ENCODE results near the gene GCGR. TPM values are rescaled to one million over a fixed set of nuclear protein-coding genes. Genes with fewer than 3 reads are reported as not detected.

Gene GCGR
- total and polyA plus RNA-seq, 2 of the 13 experiments (the other 11 are each of a cell fraction or from before 2014, with no cell fraction given) = 0.04 to 0.13 TPM

DNA sequence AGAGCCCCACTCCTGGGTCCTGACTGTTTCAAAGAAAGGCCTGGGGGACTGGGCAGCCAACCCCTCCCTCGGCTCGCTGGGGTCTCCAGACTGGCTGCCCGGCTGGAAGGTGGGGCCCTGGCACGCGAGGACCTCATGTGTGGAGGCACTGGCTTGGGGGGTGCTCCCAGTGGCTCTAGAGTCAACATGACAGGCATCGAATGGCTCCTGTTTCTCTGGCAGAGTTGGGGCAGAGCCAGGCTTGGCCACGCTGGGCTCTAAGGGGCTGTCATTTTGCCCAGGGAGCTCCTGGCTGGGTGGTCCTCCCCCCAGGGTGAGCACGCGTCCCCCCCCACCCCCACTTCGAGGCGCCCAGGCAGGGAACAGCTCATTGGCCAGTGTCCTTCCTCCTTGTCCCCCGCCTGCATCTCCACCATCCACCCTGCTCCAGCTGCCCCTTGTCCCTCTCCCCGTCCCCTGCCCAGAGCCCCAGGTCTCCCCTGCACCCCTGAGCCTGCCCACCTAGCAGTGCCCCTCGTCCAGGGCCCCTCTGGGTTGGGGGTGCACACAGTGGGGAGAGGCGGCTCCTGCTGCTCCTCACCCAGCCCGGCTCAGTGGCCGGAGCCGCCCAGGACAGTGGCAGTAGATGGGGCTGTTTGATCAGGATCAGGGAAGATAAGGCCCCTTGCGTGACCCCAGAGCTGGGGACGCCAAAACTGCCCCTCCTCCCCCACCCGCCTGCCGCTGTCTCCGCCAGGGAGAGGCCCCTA lies 2.7 kb downstream of the GCGR start:
- no TSS peak for BruUV-seq (replicated peaks)
- H4K20me1 ChIP-seq (ENCODE audit: insufficient read depth, low read length) = no peaks in the 10 kb centered on the region
- H3K27me3 ChIP-seq (ENCODE audit: control insufficient read depth in 1 of 2, insufficient read depth in 2 of 2, low read length in 2 of 2) = peaks cover 19 to 81% of the 10 kb centered on the region in 2 experiments
- no peaks in the 10 kb centered on the region for H3K79me2 ChIP-seq (ENCODE audit: insufficient read depth, low read length)
- peak overlapping the region; percentile 37; the same call in 1 of the 2 replicates for H3K4me2 ChIP-seq (ENCODE audit: low read depth, low read length)
- ATAC-seq (peak; percentile 54), FAIRE-seq (no peak), DNase-seq (ENCODE audit: low spot score) (no peak)
- H3K9ac ChIP-seq (ENCODE audit: insufficient read depth, low read depth, low read length) = no peak overlapping the region
- intact Hi-C loops (cut with micrococcal nuclease; ENCODE audit: unreplicated experiment) = no loop called here
- peak overlapping the region in 1 of 3 experiments; percentile 41; a peak in 1 of 6 replicates for H3K4me3 ChIP-seq (replicated peaks in 1 of 3; ENCODE audit: insufficient read depth in 1 of 3, low read depth in 2 of 3, low read length in 3 of 3)
- POLR2A ChIA-PET = interaction anchor here (0.9 to 1.5 kb wide), 8 partner anchors 9 to 194 kb away, joined by 3 to 7 read pairs (median 4); partner anchors contain the start of genes ALYREF and ANAPC11
- 3% methylated on average over 5 of the region's 23 CpGs for WGBS (ENCODE audit: low lambda C conversion rate)
- CTCF ChIA-PET (ENCODE audit: low intra/inter-chr PET ratio, low total read pairs) = no interaction called here
- peaks cover 38% of the 10 kb centered on the region for H3K4me1 ChIP-seq (ENCODE audit: insufficient read depth, low read length)
- H3K36me3 ChIP-seq (replicated peaks in 1 of 2; ENCODE audit: control insufficient read depth in 1 of 2, insufficient read depth in 2 of 2, low read length in 2 of 2) = no peaks in the 10 kb centered on the region
- no peak overlapping the region for H3K27ac ChIP-seq (ENCODE audit: extremely low read length, insufficient read depth, low read length)
- no peak overlapping the region for H2AFZ ChIP-seq (ENCODE audit: low read length)
- in situ Hi-C loops (cut with HindIII; ENCODE audit: extremely low pct_ligation_motif_present, low pct_unique_long_range_greater_than_20kb) = no loop called here
- no peaks in the 10 kb centered on the region for H3K9me3 ChIP-seq (ENCODE audit: low read length)
- TF ChIP-seq HOXA3 (CRISPR knock-in tag; IDR thresholded peaks at IDR 0.05) = no peak
- TF ChIP-seq ZNF253 (CRISPR knock-in tag; IDR thresholded peaks at IDR 0.05; ENCODE audit: borderline replicate concordance) = no peak
- TF ChIP-seq, protein P1, sequence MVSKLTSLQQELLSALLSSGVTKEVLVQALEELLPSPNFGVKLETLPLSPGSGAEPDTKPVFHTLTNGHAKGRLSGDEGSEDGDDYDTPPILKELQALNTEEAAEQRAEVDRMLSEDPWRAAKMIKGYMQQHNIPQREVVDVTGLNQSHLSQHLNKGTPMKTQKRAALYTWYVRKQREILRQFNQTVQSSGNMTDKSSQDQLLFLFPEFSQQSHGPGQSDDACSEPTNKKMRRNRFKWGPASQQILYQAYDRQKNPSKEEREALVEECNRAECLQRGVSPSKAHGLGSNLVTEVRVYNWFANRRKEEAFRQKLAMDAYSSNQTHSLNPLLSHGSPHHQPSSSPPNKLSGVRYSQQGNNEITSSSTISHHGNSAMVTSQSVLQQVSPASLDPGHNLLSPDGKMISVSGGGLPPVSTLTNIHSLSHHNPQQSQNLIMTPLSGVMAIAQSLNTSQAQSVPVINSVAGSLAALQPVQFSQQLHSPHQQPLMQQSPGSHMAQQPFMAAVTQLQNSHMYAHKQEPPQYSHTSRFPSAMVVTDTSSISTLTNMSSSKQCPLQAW (CRISPR knock-in tag; IDR thresholded peaks at IDR 0.05) = peak; percentile 38; the same call in 1 of the 2 replicates
- TF ChIP-seq, protein P2, sequence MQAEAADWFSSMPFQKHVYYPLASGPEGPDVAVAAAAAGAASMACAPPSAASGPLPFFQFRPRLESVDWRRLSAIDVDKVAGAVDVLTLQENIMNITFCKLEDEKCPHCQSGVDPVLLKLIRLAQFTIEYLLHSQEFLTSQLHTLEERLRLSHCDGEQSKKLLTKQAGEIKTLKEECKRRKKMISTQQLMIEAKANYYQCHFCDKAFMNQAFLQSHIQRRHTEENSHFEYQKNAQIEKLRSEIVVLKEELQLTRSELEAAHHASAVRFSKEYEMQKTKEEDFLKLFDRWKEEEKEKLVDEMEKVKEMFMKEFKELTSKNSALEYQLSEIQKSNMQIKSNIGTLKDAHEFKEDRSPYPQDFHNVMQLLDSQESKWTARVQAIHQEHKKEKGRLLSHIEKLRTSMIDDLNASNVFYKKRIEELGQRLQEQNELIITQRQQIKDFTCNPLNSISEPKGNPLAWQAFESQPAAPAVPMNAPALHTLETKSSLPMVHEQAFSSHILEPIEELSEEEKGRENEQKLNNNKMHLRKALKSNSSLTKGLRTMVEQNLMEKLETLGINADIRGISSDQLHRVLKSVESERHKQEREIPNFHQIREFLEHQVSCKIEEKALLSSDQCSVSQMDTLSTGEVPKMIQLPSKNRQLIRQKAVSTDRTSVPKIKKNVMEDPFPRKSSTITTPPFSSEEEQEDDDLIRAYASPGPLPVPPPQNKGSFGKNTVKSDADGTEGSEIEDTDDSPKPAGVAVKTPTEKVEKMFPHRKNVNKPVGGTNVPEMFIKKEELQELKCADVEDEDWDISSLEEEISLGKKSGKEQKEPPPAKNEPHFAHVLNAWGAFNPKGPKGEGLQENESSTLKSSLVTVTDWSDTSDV (CRISPR knock-in tag; IDR thresholded peaks at IDR 0.05) = no peak
- peak; percentile 54 for TF ChIP-seq STAG1 (CRISPR knock-in tag; IDR thresholded peaks at IDR 0.05)
- no peak for TF ChIP-seq ZNF563 (CRISPR knock-in tag; IDR thresholded peaks at IDR 0.05)
- 0 out of 2 replicates have a peak, but pooled peaks have one; percentile 38 for TF ChIP-seq ZFP90 (CRISPR knock-in tag; IDR thresholded peaks at IDR 0.05; ENCODE audit: borderline replicate concordance)
- no peak for TF ChIP-seq ZMAT3 (CRISPR knock-in tag; conservative IDR thresholded peaks at IDR 0.05)
- no peak for TF ChIP-seq ZBTB21 (CRISPR knock-in tag; IDR thresholded peaks at IDR 0.05)
- no peak for TF ChIP-seq RFXAP (CRISPR knock-in tag; IDR thresholded peaks at IDR 0.05; ENCODE audit: borderline replicate concordance)
- no peak for TF ChIP-seq HNRNPH1 (optimal IDR thresholded peaks at IDR 0.05; ENCODE audit: low read depth, low read length)
- TF ChIP-seq, protein P3, sequence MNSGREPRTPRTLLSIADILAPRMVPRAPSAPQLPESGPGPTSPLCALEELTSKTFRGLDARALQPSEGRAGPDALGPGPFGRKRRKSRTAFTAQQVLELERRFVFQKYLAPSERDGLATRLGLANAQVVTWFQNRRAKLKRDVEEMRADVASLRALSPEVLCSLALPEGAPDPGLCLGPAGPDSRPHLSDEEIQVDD (CRISPR knock-in tag; IDR thresholded peaks at IDR 0.05; ENCODE audit: borderline replicate concordance) = no peak
- 0 out of 2 replicates have a peak, but pooled peaks have one; percentile 39 for TF ChIP-seq HNRNPL (IDR thresholded peaks at IDR 0.05; ENCODE audit: low read depth, low read length)
- no peak for TF ChIP-seq ZNF20 (CRISPR knock-in tag; IDR thresholded peaks at IDR 0.05)
- no peak for TF ChIP-seq ZNF562 (CRISPR knock-in tag; IDR thresholded peaks at IDR 0.05; ENCODE audit: borderline replicate concordance)
- peak; percentile 80 for TF ChIP-seq RXRB (CRISPR knock-in tag; IDR thresholded peaks at IDR 0.05; ENCODE audit: borderline replicate concordance)
- TF ChIP-seq SAP130 (CRISPR knock-in tag; IDR thresholded peaks at IDR 0.05; ENCODE audit: low read depth) = peak; percentile 48; the same call in 1 of the 2 replicates
- no peak for TF ChIP-seq TOPORS (CRISPR knock-in tag; IDR thresholded peaks at IDR 0.05)
- TF ChIP-seq ZBTB20 (CRISPR knock-in tag; IDR thresholded peaks at IDR 0.05; ENCODE audit: borderline replicate concordance, low read depth) = no peak
- no peak for TF ChIP-seq ZNF747 (CRISPR knock-in tag; IDR thresholded peaks at IDR 0.05; ENCODE audit: borderline replicate concordance)

Measured in HepG2 (cell line).